ENCODE results near the gene GAB2.
A peak's percentile ranks its signal among the peaks of the same experiment; 100 is the strongest.
"Not testable (repeated sequence)": the region's sequence is repeated elsewhere in the genome, so short reads cannot be mapped to it uniquely, and the experiment has no call there.

Gene GAB2

DNA sequence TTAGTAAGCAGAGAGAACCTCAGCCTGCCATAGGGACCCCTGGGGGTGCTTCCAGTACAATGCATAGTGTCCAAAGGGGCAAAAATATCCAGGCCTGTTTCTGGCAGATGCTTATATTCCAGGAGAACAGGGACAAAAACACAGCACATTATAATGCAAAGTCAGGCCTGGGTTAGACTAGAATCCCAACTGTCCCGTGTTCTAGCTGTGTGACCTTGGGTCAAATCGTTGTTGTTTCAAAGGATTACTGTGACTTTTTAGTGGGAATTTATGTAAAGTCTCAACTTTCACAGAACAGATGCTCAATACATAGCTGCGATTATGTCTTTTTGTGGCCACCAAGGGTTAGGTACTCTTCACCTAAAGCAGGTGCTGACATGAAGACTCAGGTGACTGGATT lies 142.9 kb downstream of the GAB2 start:
- no peak for DNase-seq

DNA sequence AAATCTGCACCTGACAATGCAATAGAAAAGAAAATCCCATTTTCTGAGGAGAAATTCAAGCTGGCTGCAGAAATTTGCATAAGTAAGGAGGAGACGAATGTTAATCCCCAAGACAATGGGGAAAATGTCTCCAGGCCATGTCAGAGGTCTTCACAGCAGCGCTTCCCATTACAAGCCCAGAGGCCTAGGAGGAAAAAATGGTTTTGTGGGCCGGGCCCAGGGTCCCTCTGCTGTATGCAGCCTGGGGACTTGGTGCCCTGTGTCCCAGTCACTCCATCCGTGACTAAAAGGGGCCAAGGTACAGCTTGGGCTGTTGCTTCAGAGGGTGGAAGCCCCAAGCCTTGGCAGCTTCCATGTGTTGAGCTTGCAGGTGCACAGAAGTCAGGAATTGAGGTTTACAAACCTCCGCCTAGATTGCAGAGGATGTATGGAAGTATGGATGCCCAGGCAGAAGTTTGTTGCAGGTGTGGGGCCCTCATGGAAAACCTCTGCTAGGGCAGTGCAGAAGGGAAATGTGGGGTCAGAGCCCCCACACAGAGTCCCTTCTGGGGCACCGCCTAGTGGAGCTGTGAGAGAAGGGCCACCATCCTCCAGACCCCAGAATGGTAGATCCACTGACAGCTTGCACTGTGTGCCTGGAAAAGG lies 144.9 kb downstream of the GAB2 start:
- not testable (repeated sequence) for DNase-seq

DNA sequence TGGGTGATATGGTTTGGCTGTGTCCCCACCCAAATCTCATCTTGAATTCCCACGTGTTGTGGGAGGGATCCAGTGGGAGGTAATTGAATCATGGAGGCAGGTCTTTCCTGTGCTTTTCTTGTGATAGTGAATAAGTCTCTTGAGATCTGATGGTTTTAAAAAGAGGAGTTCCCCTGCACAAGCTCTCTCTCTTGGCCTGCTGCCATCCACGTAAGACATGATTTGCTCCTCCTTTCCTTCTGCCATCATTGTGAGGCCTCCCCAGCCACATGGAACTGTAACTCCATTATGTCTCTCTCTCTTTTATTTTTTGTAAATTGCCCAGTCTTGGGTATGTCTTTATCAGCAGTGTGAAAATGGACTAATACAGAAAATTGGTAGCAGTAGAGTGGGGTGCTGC lies 145.8 kb downstream of the GAB2 start:
- DNase-seq = not testable (repeated sequence)

DNA sequence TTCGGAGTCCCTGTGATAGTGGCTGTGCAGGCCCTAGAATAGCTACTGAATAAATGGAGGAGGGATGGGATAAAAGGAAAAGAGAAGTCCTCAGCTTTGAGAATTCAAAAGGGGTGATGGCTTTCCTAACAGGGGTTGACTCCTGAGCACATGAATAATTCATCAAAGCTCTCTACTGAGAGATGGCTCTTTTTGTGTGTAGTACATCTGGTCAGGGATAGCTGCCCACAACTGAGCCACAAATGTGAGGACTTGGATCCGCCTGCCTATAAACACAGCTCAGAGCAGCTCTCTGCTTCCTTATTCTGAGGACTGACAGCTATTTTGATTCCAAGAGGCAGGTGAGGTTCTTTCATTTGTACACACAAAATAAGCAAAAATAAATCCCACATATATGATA lies 146.6 kb downstream of the GAB2 start:
- no peak for DNase-seq

DNA sequence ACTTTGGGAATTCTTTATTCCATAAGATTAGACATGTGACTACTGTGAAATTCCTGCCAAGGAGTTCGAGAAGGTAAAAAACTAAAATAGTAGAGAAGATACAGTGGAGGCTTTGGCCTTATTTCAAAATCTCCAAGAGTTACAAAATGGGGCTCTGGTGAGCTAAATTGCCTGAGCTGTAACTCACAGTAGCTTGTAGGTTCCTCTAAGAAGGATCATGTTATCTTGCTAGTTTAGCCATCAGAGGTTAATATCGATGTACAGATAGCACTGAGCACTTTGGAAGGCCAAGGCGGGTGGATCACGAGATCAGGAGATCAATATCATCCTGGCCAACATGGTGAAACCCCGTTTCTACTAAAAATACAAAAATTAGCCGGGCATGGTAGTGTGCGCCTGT lies 147.8 kb downstream of the GAB2 start:
- no peak for DNase-seq

DNA sequence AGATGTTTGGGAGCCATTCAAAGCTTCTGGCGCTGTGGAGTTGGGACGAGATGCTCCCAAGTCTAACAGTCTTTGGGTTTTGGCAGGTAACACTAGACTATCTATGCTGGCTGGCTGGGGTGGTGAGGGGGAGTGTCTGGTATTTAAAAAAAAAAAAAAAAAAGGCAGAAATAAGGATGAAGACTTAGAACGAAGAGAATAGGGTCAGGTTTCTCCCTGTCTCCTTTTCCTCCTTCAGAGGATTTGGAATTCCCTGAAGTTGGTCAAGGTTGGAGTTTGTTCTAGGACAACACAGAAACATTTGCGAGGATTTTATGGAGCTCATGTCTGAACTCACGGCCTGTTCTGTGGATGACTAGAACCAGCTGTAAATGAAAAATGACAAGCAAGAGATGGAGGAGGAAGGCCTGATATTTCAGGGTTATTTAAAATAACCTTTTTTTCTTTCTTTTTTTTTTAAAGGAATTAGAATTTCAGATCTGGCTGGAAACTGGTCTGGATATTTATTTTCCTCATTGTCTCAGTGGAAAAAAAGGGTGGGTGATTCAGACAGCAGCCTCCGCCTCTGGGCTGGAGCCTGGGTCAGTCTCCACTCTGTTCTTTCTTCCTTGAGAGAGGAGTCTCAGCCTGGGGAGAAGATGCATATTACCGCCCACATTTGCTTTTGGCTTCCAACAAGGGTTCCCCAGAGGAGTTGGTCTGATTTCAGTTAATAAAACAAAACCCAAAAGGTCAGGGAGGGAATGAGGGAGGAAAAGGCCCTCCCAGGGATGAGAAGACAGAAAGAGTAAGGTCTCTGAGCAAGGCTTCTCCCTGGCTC lies 148.8 kb downstream of the GAB2 start:
- DNase-seq = peak in 3 of 4 experiments; percentile 5 to 11 (median 9)

DNA sequence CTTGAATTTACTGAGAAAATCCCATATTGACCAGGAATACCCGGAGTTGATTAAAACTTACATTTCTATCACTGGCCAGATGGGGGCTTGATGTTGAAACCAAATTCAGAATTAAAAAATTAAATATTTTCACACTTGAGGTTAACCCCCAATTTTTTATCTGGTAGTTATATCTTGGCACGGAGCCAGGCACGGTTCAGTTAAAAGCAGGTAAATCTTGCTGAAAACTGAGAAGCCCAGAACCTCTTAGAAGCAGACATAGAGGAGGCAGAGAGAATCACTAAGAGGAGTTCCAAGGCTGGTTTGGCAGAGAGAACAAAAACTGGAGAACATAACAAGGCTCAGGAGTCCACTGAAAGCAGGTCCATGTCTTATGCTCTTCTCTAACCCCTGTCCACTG lies 151.2 kb downstream of the GAB2 start:
- DNase-seq = peak in 1 of 4 experiments; percentile 6

DNA sequence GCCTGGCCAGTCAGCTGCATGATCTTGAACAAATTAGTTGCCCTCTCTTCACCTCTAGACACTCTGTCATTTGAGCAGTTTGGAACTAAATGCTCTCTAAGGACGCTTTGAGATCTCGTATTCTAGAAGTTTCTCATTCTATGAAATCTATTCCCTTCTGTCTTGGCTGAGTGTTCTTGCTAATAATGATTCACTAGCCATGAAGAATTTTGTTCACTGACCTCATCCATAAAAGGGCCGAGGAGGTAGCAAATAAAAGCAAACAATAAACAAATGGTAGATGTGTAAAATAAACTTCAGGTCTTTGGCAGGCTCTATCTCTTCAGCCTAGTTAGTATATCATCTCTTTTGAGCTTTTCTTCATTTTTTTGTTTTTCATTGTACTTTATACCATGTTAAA lies 152.3 kb downstream of the GAB2 start:
- DNase-seq = no peak

DNA sequence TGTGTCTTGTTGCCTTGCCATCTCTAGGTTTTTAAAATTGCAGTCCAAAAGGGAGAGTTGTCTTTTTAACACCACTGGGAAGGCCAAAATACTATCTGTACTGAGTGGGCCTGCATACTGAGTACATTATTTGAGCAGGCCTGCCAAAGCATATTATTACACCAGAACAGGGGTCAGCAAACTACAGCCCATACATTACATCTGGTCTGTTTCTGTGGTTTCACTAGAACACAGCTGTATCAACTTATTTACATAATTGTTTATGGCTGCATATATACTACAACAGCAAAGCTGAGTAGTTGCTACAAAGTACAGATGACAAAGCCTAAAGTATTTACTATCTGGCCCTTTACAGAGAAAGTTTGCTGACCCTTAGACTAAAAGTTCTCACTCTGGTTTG lies 154.9 kb downstream of the GAB2 start:
- no peak for DNase-seq

DNA sequence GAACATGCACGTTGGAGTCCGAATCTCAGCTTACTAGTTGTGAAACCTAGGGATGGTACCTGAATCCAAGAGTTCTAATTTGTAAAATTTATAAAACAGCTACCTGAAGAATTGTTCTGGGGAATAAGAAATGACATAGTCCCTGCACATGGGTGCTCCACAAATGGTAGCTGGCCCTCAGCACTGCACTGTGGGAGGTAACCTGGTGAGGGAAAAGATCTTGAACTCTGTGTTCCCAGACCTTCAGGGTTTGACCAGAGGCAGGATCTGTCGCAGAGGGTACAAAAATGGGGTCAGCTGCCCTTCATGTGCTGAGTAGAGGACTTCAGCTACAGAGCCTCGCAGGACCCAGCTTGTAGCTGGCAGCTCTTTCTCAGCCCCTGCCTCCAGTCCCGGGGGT lies 155.4 kb downstream of the GAB2 start:
- no peak for DNase-seq

DNA sequence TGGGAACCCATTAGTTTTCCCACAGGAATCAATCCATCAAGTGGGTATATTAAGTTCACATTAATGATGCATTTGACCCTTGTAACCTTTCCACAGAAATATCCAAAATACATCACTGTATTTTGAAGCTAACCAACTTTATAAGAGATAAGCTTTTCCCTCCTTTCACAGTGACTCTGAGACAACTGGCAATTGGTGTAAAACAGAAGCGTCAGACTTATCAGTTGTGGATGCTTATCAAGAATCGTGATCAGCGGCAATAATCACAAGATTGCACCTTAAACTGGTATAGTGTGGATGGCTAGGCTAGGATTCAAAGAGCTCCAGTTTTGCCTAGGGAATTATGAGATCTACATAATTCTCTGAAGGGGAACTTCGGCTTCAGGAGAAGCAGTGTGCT lies 155.8 kb downstream of the GAB2 start:
- no peak for DNase-seq

DNA sequence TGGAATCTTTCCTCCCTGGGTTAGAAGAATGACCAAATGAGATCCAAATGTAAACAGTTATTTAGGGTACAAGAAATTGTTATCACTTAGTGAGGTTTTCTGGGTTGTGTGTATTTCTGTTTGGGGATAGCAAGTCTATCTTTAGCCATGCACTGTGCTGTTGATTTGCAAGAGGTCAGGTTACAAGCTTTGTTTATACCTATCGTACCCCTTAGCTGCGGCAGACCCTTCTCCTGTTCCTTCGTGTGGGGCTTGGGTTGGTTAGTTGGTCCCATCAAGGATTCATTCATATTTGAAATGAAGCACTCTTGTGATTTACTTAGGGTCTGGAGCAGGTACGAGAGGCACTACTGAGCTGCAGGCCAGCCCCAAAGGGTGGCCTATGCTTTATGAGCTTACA lies 156.3 kb downstream of the GAB2 start:
- no peak for DNase-seq

DNA sequence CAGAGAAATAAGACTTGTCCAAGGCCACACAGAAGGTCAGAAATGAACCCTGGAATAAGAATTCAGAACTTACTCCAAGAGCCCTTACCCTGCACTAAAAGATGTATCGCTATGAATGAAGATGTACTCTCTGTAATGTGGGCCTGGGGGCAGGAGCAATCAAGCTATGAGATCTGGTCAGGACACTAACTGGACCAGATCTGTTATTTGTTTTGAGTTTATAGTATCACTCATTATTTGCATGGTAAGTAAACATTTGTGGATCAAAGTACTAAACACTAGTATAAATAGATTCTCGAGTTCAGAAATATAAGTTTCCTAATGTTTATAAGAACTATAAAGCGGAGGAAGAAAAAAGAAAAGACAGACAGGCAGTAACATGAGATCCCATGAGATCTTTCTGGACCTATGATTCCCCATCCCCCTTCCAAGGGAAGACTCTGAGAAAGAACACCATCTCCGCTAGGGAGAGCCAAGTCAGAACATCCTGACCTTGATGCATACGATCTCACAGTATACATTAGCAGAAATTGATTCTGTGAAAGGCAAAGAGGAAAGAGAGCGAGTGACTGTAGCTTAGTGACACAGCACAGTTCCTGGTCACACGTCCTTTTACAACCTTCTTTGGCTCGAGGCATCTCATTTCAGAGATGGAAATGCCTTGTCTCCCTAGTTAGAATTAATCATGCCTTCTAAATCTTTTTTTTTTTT lies 157.7 kb downstream of the GAB2 start:
- DNase-seq = no peak

DNA sequence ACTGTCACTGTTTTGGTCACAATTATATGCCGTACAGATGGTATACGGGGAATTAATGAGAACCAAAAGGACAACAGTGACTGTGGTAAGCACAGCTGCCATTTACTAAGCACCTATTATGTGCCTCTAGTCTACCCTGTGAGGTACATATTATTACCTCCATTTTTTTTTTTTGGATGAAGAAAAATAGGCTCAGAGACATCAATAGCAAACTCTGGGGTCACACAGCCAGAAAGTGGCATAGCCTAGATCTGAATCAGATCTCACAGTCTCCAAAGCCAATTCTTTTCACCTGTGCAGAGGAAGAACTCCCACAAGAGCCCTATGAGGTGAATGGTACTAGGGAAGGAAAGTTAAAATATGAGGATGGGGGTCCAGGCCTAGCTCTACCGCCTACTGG lies 160.0 kb downstream of the GAB2 start:
- no peak for DNase-seq

DNA sequence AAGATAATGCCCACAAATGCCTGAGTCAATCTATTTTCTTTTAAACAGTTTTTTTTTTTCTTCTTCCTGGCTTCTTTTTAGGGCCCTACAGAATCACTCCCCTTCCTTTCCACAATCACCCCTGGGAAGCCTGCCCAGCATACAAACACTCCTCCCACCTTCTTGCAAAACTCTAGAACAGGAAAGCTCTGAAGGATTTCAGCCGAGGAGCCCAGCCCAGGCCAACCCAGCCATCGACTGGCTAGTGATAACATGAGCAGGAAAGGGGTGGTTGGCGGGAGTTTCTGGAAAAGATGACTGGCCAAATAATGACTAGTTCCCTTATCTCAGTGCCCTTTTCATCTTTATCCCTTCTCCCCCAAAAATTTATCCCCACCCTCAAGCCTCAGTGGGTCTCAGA lies 160.7 kb downstream of the GAB2 start:
- DNase-seq = peak in 3 of 4 experiments; percentile 22 to 32 (median 26)

DNA sequence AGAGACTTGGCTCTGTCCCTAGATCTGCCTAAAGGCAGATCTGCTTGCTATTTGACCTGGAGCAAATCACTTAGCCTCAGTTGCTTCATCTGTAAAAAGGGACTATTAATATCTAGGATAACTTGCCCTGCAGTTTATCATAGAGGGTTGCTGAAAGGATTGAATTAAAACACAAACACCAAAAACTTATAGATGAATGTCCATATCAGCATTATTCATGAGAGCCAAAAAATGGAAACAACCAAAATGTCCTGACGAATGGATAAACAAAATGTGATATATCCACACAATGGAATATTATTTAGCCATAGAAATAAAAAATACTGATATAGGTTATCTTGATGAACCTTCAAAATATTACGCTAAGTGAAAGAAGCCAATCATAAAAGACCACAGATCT lies 161.7 kb downstream of the GAB2 start:
- no peak for DNase-seq

DNA sequence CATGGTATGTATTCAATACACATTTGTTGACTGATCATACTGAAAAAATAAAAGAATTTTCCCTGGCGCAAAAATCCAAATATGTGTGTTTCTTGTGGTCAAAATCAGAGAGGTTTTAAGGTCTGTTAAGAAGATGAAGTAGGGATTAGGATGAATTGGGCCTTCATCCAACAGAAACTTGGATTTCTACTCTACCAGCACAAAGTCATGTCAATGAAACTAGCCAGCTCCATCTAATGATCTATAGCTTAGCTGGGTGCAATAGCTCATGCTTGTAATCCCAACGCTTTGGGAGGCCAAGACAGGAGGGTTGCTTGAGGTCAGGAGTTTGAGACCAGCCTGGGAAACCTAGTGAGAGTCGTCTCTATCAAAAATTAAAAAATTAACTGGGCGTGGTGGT lies 163.4 kb downstream of the GAB2 start:
- no peak for DNase-seq

DNA sequence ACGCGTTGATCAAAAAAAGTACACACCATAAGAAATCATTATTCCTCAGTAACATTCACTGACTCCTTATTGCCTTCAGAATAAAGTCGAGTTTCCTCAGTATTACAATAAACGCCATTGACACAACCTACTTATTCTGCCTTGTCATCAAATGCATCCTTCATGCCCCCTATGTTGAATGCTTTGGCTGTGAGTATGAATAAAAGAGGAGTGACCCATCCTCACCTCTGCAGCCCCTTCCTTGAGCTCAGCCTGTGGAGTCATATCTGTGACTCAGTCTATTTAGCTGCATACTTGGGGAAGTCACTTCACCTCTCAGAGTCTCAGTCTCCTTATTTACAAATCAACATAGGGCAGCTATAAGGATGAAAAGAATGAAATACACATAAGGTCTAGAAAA lies 163.8 kb downstream of the GAB2 start:
- no peak for DNase-seq

DNA sequence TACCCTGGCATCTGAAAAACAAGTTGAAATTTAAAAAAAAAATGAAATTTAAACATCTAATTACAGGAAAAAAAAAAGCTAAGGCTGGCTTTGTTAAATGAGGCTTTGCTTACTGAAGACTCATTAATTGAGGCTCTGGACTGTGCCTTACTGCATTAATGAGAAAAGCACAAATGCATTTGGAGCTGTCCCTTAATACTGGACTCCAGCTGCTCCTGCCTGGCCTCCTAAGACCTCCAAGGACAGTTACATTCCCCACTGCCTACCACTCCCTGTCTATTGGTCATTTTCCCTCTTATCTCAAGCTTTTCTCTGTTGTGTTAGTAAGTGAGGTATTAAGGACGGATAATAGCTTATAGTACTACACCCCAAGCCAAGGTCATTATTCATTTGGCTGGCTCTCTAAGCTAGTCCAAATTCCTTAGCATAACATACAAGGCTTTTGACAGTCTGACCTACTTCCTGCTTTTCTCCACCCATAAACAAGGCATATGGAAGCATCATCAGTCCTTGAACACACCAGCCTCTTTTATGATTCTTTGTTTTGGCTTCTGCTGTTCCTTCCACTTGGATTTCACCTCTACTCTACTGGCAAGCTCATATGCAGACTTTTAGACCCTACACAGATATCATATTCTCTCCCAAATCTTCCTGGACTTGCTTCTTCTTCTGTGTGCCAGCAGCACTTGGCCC lies 166.4 kb downstream of the GAB2 start:
- DNase-seq = peak in 2 of 4 experiments; percentile 6 to 23

DNA sequence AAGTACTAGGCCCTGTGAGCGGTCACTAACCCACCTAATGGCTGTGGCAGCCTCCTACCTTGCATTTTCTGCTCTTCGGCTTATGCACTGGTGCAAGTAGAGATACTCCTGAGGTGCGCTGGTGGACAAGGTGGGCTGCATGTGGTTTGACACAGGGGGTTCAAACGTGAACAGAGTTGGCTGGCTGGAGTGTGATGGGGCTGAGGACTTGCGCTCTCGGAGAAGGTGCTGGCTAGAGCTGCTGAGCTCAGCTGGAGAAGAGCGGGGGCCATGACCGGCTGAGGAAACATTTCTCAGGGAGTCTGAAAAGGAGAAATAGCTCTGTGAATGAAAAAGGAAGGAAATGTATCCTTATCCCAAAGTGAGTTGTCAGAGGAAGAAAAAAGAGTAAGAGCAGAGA lies 167.5 kb downstream of the GAB2 start:
- no peak for DNase-seq

DNA sequence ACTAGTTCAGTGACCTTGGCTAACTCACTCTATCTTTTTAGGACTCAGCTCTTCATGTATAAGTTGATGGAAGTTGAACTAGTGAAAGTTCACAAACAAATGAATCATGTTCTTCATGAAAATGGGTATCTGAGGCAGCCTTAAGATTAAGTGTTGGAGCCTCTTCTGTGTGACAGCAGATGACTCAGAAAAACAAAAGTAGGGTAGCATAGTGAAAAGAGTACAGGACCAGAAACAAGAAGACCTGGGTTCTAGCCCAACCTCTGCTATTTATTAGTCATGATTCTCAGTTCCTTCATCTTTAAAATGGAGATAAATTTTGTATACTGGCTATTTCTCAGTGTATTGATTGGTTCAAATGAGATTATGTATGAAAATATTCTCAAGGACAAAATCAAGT lies 168.7 kb downstream of the GAB2 start:
- no peak for DNase-seq

DNA sequence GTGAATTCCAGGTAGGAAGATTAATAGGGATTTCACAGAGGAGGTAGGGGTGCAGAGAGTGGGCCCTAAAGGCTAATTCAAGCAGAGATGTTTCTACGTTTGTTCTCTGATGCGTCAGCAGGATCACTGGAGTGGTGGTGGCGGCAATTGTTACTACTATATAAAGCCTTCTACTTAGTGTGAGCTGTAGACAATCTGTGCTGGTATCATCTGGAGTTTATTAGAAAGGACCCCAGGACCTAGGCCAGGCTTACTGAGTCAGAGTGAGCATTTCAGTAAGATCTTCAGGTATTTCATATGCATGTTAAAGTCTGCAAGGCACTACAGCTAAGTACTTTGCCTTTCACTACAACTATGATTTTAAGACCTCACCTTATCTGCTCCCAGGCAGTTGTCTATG lies 169.4 kb downstream of the GAB2 start:
- DNase-seq = no peak
